H9 (cell line): ENCODE measurements around the gene ZNF560. TPM values are rescaled to one million over a fixed set of nuclear protein-coding genes. Genes with fewer than 3 reads are reported as not detected.

Experiments used
- DNase-seq: peaks from one replicate; pipeline ENCODE4 v3.0.0-alpha.2; 2017
- H2AFZ ChIP-seq: one replicate; pipeline ENCODE4 v1.6.1; 2013; ENCODE audit warnings: mild to moderate bottlenecking, low read length, control low read depth, moderate library complexity
- H2AK5ac ChIP-seq: 2 replicates; pipeline ENCODE4 v1.6.1; 2013; ENCODE audit warnings: low read length, control low read depth, mixed read lengths; ENCODE audit not compliant: insufficient read length
- H2BK120ac ChIP-seq: one replicate; pipeline ENCODE4 v1.6.1; 2013; ENCODE audit warnings: low read depth, mild to moderate bottlenecking, low read length, control low read depth, inconsistent platforms; ENCODE audit not compliant: poor library complexity, severe bottlenecking
- H2BK12ac ChIP-seq: 2 replicates; pipeline ENCODE4 v1.6.1; 2013; ENCODE audit warnings: low read length, control low read depth, mixed read lengths, low read depth; ENCODE audit not compliant: insufficient read length
- H2BK15ac ChIP-seq: 2 replicates; pipeline ENCODE4 v1.6.1; 2013; ENCODE audit warnings: low read depth, low read length, control low read depth
- H2BK20ac ChIP-seq: one replicate; pipeline ENCODE4 v1.6.1; 2013; ENCODE audit warnings: low read depth, mild to moderate bottlenecking, low read length, control low read depth, inconsistent platforms; ENCODE audit not compliant: poor library complexity, severe bottlenecking
- H2BK5ac ChIP-seq: 2 replicates; pipeline ENCODE4 v1.6.1; 2013; ENCODE audit warnings: low read length, control low read depth, mixed read lengths; ENCODE audit not compliant: insufficient read length
- H3K14ac ChIP-seq: 2 replicates; pipeline ENCODE4 v1.6.1; 2013; ENCODE audit warnings: low read length, control low read depth; ENCODE audit not compliant: insufficient read depth
- H3K18ac ChIP-seq: 2 replicates; pipeline ENCODE4 v1.6.1; 2013; ENCODE audit warnings: low read depth, mild to moderate bottlenecking, mixed read lengths, low read length, control low read depth; ENCODE audit not compliant: insufficient read length
- H3K23ac ChIP-seq: 2 replicates; pipeline ENCODE4 v1.6.1; 2013; ENCODE audit warnings: low read length, control low read depth, mixed read lengths, low read depth; ENCODE audit not compliant: insufficient read length
- H3K23me2 ChIP-seq: 2 replicates; pipeline ENCODE4 v1.6.1; 2013; ENCODE audit warnings: low read depth, mild to moderate bottlenecking, mixed read lengths, low read length, control low read depth; ENCODE audit not compliant: insufficient read length, poor library complexity, severe bottlenecking
- H3K27ac ChIP-seq: 2 replicates; pipeline ENCODE4 v1.5.1; 2013; ENCODE audit warnings: low read length, control low read depth, mixed read lengths, low read depth; ENCODE audit not compliant: insufficient read length
- H3K27me3 ChIP-seq: 2 replicates; pipeline ENCODE4 v1.6.1; 2013; ENCODE audit warnings: low read length, control low read depth, inconsistent platforms; ENCODE audit not compliant: insufficient read depth
- H3K4ac ChIP-seq: 2 replicates; pipeline ENCODE4 v1.6.1; 2013; ENCODE audit warnings: low read depth, mild to moderate bottlenecking, control low read depth, inconsistent platforms, low read length, moderate library complexity
- H3K4me1 ChIP-seq: 2 replicates; pipeline ENCODE4 v1.6.1; 2013; ENCODE audit warnings: low read length, control low read depth, inconsistent platforms; ENCODE audit not compliant: insufficient read depth
- H3K4me2 ChIP-seq: 2 replicates; pipeline ENCODE4 v1.6.1; 2013; ENCODE audit warnings: low read length, control low read depth, mixed read lengths; ENCODE audit not compliant: insufficient read length, insufficient read depth
- H3K56ac ChIP-seq: 2 replicates; pipeline ENCODE4 v1.6.1; 2013; ENCODE audit warnings: low read depth, mild to moderate bottlenecking, mixed read lengths, low read length, control low read depth; ENCODE audit not compliant: insufficient read length
- H3K79me1 ChIP-seq: 2 replicates; pipeline ENCODE4 v1.6.1; 2013; ENCODE audit warnings: low read depth, mild to moderate bottlenecking, moderate library complexity, low read length, control low read depth, inconsistent platforms; ENCODE audit not compliant: insufficient read depth, poor library complexity, severe bottlenecking
- H3K79me2 ChIP-seq: 2 replicates; pipeline ENCODE4 v1.6.1; 2013; ENCODE audit warnings: low read length, control low read depth, inconsistent platforms; ENCODE audit not compliant: insufficient read depth
- H3K9ac ChIP-seq: 2 replicates; pipeline ENCODE4 v1.6.1; 2013; ENCODE audit warnings: low read length, control low read depth, mixed read lengths; ENCODE audit not compliant: insufficient read length; ENCODE audit errors: extremely low read depth
- H3K9me3 ChIP-seq: one replicate; pipeline ENCODE4 v1.6.1; 2013; ENCODE audit warnings: low read depth, low read length, inconsistent platforms; ENCODE audit not compliant: control insufficient read depth
- H3T11ph ChIP-seq: one replicate; pipeline ENCODE4 v1.6.1; 2013; ENCODE audit warnings: mild to moderate bottlenecking, low read length, control low read depth, inconsistent platforms
- H4K20me1 ChIP-seq: one replicate; pipeline ENCODE4 v1.6.1; 2013; ENCODE audit not compliant: control insufficient read depth, insufficient read length, insufficient read depth
- H4K5ac ChIP-seq: 2 replicates; pipeline ENCODE4 v1.6.1; 2013; ENCODE audit warnings: low read depth, mild to moderate bottlenecking, mixed read lengths, low read length, control low read depth; ENCODE audit not compliant: insufficient read length
- H4K8ac ChIP-seq: replicated peaks from 2 replicates; pipeline ENCODE4 v1.6.1; 2013; ENCODE audit warnings: low read length, control low read depth, mixed read lengths, low read depth; ENCODE audit not compliant: insufficient read length
- H4K91ac ChIP-seq: 2 replicates; pipeline ENCODE4 v1.6.1; 2013; ENCODE audit warnings: low read depth, mild to moderate bottlenecking, moderate library complexity, mixed read lengths, low read length, control low read depth; ENCODE audit not compliant: insufficient read length
- H3K27ac Mint-ChIP-seq, 3 experiments: 2 replicates in 2 of 3; 3 replicates in 1 of 3; pipeline ENCODE4 v1.8.0; 2020 to 2021; ENCODE audit warnings: mixed read lengths in 3 of 3, mild to moderate bottlenecking in 1 of 3, moderate library complexity in 1 of 3
- H3K27me3 Mint-ChIP-seq: 2 replicates; pipeline ENCODE4 v1.8.0; 2021; ENCODE audit warnings: low read depth, mild to moderate bottlenecking, moderate library complexity, mixed read lengths
- H3K36me3 Mint-ChIP-seq, 3 experiments: 2 replicates in 2 of 3; 3 replicates in 1 of 3; pipeline ENCODE4 v1.8.0; 2020 to 2021; ENCODE audit warnings: low read depth in 3 of 3, mixed read lengths in 3 of 3; ENCODE audit not compliant: insufficient read depth in 1 of 3
- H3K4me1 Mint-ChIP-seq, 2 experiments: 2 replicates each; pipeline ENCODE4 v1.8.0; 2020; ENCODE audit warnings: mixed read lengths in 2 of 2
- H3K4me3 Mint-ChIP-seq, 2 experiments: 2 replicates in 1 of 2; 3 replicates in 1 of 2; pipeline ENCODE4 v1.8.0; 2020 to 2021; ENCODE audit warnings: mild to moderate bottlenecking in 2 of 2, mixed read lengths in 2 of 2, moderate library complexity in 1 of 2
- H3K9me3 Mint-ChIP-seq, 2 experiments: 2 replicates in 1 of 2; 3 replicates in 1 of 2; pipeline ENCODE4 v1.8.0; 2020; ENCODE audit warnings: mild to moderate bottlenecking in 2 of 2, mixed read lengths in 2 of 2, moderate library complexity in 1 of 2
- WGBS: extraction: QIAGEN DNeasy Blood & Tissue Kit; methylation state at CpG from one replicate; pipeline ENCODE4 v1.1.7; 2013; ENCODE audit warnings: missing lambda C conversion rate, low lambda C conversion rate, mixed read lengths; ENCODE audit not compliant: insufficient read length; ENCODE audit errors: extremely low coverage; 5-methylcytosine and 5-hydroxymethylcytosine counted together
- total RNA-seq: library from RNA; stranded (reverse); gene quantifications from 2 replicates; pipeline ENCODE4 v1.2.1, GENCODE V29; 2021
- TF ChIP-seq, protein P1 (sequence below): fragments of 200-600 bp; sonication (generic); conservative IDR thresholded peaks from 3 replicates; pipeline ENCODE4 v1.8.0; 2021; ENCODE audit warnings: antibody characterized with exemption, mild to moderate bottlenecking

ZNF560 gene
- total RNA-seq, 1 experiment from 2014 or later = not detected

DNA sequence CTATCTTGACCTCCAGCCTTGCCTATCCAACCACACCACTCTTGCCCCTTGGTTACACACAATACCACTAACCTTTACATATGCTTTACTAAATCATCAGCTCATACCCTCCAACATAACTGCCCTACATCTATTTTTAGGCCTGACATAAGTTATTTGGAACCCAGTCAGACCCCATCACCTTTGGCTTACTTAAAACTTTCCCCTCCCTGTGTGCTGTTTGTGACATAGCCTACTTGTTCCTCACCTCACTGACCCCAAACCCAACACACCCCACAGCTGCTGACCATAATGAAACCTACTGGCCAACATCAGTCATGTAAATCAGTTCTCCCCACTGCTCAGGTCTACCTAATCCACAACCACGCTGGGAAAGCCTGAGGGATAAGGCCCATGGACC is 68.0 kb downstream of the ZNF560 start:
- H3K27me3 Mint-ChIP-seq = no peaks in the 10 kb centered on the region
- peaks cover 12% of the 10 kb centered on the region in 2 experiments for H3K4me1 Mint-ChIP-seq
- no peak overlapping the region for H4K91ac ChIP-seq
- TF ChIP-seq, protein P1, sequence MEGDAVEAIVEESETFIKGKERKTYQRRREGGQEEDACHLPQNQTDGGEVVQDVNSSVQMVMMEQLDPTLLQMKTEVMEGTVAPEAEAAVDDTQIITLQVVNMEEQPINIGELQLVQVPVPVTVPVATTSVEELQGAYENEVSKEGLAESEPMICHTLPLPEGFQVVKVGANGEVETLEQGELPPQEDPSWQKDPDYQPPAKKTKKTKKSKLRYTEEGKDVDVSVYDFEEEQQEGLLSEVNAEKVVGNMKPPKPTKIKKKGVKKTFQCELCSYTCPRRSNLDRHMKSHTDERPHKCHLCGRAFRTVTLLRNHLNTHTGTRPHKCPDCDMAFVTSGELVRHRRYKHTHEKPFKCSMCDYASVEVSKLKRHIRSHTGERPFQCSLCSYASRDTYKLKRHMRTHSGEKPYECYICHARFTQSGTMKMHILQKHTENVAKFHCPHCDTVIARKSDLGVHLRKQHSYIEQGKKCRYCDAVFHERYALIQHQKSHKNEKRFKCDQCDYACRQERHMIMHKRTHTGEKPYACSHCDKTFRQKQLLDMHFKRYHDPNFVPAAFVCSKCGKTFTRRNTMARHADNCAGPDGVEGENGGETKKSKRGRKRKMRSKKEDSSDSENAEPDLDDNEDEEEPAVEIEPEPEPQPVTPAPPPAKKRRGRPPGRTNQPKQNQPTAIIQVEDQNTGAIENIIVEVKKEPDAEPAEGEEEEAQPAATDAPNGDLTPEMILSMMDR = no peak
- H3K79me2 ChIP-seq = no peaks in the 10 kb centered on the region
- H3K56ac ChIP-seq = no peak overlapping the region
- peaks cover 1 to 6% of the 10 kb centered on the region in 2 experiments; a peak in 4 of 5 replicates for H3K9me3 Mint-ChIP-seq
- H3K14ac ChIP-seq = no peak overlapping the region
- no peaks in the 10 kb centered on the region for H3K4me1 ChIP-seq
- H3K27ac ChIP-seq = no peak overlapping the region
- H3K23ac ChIP-seq = no peak overlapping the region
- H3T11ph ChIP-seq = no peak overlapping the region
- H3K79me1 ChIP-seq = no peaks in the 10 kb centered on the region
- no peak for DNase-seq
- H3K27ac Mint-ChIP-seq = no peak overlapping the region
- peaks cover 36 to 65% (median 51%) of the 10 kb centered on the region in 3 experiments for H3K36me3 Mint-ChIP-seq
- H2BK15ac ChIP-seq = no peak overlapping the region
- no peaks in the 10 kb centered on the region for H3K9me3 ChIP-seq
- H4K20me1 ChIP-seq = no peaks in the 10 kb centered on the region
- no peak overlapping the region for H2BK20ac ChIP-seq
- H3K18ac ChIP-seq = no peak overlapping the region
- no peak overlapping the region for H3K4me3 Mint-ChIP-seq
- H4K8ac ChIP-seq = no peak overlapping the region
- H3K4me2 ChIP-seq = no peak overlapping the region
- no peak overlapping the region for H3K9ac ChIP-seq
- no peak overlapping the region for H2AK5ac ChIP-seq
- no peak overlapping the region for H2BK5ac ChIP-seq
- no peak overlapping the region for H2BK120ac ChIP-seq
- H2AFZ ChIP-seq = no peak overlapping the region
- no CpG with 5 or more reads among the region's 1 CpG for WGBS
- no peak overlapping the region for H3K4ac ChIP-seq
- H3K27me3 ChIP-seq = no peaks in the 10 kb centered on the region
- H4K5ac ChIP-seq = no peak overlapping the region
- no peak overlapping the region for H2BK12ac ChIP-seq
- H3K23me2 ChIP-seq = peaks cover 6% of the 10 kb centered on the region
